GM21423 (cell line): ENCODE data around the gene ECI2.

Experiments used
- ATAC-seq: cut with Tn5 transposase; IDR thresholded peaks from one replicate; pipeline ENCODE4 v1.9.1; 2021; ENCODE audit warnings: mild to moderate bottlenecking, moderate library complexity; ENCODE audit not compliant: unreplicated experiment

Gene ECI2, protein sequence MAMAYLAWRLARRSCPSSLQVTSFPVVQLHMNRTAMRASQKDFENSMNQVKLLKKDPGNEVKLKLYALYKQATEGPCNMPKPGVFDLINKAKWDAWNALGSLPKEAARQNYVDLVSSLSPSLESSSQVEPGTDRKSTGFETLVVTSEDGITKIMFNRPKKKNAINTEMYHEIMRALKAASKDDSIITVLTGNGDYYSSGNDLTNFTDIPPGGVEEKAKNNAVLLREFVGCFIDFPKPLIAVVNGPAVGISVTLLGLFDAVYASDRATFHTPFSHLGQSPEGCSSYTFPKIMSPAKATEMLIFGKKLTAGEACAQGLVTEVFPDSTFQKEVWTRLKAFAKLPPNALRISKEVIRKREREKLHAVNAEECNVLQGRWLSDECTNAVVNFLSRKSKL

DNA sequence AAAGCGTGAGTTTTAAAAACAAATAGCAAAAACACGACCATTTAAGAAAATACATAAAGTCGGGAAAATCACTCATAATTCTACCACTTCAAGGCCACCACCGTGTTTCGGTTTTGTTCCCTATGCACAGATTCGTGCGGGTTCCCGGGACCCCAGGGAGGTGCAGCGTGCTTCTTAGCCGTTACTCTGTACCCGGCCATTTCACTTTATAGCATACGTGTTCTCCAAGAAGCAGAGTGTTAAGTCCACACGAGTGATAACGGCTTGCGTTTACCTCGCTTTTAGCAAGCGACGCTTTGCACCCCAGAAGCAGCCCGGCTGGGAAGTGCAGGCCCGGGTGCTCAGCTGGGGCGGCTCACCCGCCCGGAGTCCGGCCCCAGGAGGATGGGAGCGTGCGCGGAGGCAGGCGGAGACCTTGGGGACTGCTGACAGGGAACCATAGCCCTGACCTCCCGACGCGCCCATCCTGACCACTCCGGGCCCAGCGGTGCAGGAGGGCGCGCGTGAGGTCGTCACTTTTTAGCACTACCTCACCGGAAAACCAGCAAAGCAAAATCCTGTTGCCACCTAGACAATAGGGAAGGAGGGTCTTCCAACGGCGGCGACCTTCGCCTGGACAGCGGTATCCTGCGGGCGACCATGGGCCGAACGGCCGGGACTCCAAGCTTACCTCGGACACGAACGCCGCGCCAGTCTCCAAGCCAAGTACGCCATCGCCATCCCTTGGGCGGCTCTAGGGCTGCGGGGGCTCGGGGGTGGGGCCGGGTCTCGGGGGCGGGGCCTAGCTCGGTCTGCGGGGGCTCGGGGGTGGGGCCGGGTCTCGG, at the start of gene ECI2:
Gene ECI2, minus strand, starts transcription at position 735 of the 824 bp plus-strand sequence. Its CDS starts 15 bp downstream, at position 720.
- peak; percentile 42 for ATAC-seq

DNA sequence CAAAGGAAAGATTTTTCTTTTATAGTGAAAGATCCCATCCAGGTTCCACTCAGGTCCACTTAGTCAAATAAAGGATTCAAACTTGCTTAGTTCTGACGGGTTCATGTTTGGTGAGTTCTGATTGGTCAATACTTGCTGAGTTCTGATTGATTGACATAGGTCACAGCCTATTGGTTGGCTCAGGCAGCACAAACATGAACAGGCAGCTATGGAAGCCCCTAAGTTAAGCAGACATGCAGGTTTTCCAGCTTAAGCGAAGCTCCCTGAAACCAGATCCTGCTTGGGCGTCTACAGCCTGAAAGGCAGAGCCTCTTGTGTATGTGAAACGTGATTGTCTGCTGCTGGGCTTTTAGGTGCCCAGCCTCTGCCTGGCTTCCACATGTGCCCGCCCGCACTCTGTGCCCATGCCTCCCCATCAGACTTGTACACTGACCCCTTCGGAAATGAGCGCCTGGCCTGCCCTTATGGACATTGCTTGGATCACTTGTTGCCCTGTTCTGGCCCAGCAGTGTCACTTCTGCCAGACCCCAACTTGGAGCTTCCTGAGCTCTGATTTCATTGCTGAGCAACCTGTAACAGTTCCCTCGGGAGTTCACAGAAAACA, 45.4 kb upstream of the ECI2 start:
- ATAC-seq, result no peak

DNA sequence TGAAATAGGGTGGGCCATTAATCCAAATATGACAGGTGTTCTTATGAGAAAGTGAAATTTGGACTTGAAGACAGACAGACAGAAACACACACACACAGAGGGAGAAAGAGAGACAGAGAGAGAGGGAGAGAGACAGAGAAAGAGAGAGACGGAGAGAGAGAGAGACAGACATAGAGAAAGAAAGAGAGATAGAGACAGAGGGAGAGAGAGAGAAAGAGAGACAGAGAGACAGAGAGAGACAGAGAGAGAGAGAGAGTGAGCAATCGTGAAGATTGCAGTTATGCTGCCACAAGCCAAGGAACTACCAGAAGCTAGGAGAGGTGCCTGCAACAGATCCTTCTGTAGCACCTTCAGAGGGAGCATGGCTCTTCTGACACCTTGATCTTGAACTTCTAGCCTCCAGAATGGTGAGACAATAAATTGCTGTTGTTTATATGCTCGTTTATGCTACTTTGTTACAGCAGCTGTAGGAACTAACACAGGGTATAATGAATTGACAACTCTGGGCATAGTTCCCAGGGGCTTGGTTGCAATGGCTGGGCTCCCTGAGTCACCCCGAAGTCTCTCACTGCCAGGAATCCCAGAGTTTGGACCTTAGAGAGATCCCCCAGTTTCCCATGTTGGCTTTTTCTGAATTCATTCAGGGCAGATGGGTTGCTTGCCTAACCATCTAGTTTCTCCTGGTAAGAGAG, 44.7 kb upstream of the ECI2 start:
- no peak for ATAC-seq

DNA sequence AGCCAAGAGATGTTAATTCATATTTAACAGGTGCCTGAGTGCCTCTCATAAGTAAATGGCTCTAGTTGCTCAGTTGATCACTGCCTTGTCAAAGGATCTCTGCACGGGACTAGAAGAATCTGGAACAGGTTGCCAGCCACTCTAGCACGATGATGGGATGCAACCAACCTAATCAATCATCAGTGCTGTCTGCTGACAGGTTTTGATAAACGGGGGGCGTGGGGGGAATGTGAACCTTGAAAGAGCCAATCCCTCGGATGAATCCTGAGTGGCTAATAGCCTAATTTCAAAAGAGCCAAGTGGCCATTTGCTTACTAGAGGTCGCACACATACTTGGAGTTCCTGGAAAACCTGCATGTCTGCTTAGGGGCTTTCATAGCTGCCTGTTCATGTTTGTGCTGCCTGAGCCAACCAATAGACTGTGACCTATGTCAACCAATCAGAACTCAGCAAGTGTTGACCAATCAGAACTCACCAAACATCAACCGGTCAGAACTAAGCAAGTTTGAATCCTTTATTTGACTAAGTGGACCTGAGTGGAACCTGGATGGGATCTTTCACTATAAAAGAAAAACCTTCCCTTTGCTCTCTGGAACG, 43.5 kb upstream of the ECI2 start:
- no peak for ATAC-seq

DNA sequence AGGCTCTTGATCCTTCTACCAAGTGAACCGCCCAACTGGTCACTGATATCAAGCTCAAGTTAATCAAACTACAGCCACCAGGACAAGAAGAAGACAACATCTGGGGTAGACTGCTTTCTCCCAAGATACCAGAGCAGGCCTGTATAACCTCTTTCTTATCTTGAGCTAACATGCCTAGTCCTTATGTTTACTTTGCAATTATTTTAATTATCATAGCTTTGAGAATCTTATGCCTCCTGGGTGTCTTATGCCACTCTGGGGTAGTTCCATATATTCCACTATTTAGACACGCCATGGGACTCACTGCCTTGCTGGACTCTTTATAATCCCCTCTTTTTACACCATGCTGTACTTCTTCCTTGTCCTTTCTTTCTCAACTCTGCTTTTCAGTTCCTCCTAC, 41.5 kb upstream of the ECI2 start:
- ATAC-seq, result no peak

DNA sequence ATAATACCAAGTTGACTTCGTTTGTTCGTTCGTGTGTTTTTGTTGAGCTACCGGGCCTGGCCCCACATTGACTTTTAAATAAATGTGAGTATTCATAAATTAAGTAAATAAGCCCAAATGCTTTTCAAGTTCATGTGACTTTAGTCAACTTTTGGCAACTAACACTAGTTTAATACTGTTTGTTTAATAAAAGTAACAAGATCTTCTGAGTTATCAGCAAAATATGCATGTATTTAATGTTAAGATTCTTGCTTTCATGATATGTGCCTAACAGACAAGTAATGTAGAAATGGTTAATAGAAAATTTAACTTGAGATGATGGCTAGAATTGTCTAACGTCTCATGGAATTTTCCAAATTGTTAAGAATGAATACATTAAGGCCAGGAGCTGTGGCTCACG, 38.7 kb upstream of the ECI2 start:
- ATAC-seq, result no peak

DNA sequence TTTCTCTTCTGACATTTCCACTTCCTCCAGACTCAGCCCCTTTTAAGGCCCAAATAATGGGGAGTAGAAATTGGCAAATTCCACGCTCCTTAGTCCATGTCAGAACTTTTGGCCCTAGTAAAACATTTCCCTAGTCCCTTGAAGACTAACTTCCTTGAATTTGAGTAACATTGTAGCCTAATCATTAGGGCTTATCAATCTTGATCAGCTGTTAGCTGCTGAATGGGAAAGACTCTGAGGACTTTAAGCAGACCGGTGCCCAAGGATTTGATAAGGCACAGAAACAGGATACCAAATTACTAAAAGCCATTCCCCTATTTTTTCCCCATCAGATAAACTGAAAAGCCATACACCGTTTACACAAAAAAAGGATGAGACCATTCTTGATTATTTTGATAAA, 37.0 kb upstream of the ECI2 start:
- no peak for ATAC-seq

DNA sequence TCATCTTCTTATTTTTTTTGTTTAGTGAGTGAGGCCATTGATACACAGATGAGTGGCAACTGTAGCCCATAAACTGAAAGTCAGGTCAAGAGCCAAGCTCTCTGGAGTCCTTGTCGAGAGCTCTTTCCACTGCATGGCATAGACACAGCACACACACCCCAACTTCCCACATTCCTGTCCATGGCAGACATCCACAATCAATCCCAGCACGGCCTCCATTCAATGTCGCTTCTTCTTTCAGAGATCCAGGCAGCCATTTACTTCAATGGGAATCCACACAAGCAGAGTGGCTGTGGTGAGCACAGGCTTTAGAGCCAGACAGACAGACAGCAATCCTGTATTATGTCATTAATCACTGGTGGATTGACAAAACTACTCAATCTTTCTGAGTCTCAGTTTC, 34.9 kb upstream of the ECI2 start:
- no peak for ATAC-seq

DNA sequence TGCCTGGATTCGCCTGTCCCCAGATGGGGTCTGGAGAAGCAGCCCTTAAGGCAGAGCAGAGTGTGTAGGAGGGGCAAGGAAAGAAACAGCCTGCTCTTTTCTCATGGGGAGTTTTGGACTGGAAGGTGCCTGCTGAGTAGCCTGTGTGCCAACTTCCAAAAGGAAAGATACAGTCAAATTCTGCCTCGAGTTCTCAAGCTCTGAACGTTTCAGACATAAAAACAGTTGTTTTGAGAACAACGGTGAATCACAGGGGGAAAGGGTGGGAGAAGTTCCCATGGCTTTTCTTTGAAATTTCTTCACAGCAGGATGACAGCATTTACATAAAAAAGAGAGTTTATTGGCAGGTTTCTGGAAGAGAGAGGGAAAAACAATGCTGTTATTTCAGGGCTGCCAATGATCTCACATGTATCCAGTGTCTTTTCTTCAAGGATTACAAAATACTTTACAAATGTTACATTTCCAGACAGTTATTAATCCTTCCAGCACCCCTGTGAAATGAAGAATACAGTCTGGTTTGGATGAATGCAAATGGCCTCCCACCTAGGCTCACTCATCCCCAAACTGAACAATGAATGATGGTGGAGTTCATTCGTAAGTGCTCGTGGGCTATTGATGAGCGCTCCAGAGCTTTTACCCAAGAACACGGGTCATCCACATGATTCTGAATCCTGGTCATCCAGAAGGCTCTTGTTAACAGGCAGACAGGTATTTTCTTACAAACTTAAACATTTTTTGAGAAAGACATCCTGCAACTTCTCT, 33.8 kb upstream of the ECI2 start:
- ATAC-seq, result no peak

DNA sequence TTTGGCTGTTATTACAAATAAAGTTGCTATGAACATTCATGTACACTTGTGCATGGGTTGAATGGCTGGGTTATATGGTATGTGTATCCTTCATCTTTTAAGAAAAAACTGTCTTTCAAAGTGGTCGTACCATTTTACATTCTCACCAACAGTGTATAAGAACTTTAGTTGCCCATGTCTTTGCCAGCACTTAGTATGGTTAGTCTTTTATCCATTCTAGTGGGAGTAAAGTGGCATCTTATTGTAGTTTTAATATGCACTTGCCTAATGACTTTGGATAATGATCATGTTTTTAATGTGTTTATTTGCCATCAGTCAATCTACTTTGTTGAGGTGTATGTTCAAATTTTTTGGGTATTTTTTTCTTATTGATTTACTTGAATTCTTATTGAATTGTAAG, 32.5 kb upstream of the ECI2 start:
- ATAC-seq, result no peak

DNA sequence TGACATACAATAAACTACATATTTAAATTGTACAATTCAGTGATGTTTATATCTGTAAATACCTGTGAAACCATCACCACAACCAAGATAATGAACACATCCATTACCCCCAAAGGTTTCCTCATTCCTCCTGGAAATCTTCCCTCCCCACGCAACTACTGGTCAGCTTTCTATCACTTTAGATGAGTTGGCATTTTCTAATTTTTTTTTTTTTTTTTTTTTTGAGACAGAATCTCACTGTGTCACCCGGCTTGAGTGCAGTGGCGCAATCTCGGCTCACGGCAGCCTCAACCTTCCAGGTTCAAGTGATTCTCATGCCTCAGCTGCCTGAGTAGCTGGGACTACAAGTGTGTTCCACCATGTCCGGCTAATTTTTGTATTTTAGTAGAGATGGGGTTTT, 31.7 kb upstream of the ECI2 start:
- no peak for ATAC-seq

DNA sequence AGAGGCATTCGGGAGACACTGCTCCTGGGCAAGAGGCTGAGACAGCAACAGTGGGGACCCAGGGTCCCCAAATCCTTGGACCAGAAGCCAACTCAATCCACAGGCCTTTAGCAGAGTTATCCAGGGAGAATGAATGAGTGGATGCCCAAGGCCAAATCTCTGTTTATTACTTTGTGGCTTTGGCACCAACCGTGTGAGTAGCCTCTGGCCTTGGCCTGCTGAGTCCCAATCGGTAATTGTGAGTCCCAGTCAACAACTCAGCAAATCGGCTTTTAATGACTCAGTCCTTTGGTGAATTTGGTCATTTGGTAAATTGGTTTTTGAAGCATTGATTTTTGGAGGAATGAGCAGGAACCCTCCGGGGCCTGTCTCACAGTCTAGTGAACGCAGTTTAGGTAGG, 29.1 kb upstream of the ECI2 start:
- no peak for ATAC-seq

DNA sequence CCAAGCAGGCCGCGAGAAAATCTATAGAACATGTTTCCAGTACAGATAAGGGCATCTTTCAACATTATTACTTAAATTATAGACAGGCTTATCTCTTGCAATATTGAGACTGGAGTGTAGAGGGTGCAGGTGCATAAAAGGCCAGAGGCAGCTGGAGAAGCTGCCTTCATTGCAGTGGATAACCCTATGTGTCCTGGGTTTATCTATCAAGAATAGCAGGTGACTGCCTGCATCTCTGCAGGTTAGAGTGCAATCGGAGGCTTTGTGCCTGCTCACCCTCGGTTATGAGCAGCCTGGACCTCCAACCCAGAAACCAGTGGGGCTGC, 28.7 kb upstream of the ECI2 start:
- no peak for ATAC-seq

DNA sequence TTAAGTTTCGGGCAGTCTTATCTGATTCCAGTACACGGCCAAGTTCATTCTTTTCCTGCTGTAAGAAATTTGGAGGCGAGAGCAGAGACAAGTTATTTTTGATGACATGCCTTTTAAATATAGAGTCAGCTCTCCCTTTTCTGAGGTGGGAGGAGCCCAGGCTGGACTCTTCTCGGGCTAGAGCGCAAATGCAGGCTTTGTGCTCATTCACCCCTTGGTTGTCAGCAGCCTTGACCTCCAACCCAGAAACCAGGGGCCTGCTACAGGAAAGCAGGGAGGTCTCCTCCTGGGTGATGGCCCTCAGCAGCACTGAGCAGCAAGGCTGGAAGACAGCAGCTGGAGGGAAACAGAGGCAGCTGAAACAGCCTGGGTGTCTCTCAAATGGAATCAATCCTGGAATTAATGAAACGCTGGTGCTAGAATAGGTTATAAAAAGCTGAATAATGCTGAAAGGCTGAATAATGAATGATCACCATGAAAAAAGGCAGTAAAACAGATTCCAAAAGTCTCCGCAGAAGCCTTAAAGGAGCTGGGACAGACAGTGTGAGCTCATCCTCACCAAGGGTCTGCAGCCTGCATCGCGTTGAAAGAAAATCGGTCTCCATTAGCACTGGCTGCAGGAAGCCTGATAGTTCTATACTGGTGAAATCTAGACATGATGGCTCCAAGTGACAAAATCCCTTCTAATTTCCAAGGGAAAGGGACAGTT, 28.2 kb upstream of the ECI2 start:
- no peak for ATAC-seq

DNA sequence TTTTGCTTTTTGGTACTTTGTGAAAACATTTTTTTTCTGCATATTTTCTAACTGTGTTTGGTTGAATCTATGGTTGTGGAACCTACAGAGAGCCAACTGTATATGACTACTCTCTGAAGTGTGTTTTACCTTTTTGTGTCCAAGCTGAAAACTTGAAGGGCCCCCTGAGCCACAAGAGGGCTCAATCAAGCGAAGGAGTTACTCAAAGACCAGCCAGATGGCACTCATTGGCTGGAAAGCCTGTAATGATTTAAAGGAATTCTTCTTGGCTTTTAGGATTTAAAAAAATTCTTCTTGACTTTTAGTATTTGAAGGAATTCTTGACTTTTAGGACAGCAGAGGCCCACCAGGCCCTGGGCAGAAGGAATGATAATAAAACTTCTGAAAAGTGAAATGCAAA, 27.0 kb upstream of the ECI2 start:
- no peak for ATAC-seq

DNA sequence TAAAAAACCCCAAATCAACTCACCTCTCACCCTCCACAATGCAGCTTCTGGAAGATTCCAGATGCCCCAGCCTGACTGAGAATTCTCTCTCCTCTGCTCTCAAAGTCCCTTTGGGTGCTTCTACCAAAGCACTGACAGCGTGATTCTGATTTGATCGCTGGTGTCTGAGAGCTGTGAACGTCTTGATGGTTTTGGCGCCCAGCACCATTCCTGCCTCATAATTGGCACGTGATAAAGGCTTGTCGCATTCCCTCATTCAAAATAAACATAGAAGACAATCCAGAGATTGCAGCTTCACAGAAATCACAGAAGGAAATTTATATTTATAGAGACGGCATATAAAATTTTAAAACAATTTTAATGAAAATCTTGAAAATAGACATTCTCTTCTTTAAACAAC, 24.1 kb upstream of the ECI2 start:
- ATAC-seq, result no peak

DNA sequence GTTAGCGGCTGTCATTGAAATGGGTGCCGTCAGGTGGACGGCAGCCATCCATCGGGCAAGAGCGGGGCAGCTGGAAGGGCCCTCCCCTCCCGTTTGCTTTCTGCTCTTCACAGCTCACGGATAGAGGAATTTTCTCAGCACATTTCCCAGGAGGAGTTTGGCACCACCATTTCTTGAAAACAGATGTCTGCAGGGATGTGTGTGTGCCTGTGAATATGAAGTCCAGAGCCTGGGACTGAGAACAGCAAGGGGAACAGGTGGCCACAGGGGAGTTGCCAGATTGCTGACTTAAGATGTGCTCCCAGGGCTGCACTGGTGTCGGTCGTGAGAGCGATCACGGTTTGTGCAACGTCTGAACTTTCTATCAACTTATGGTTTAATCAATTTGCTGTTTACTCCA, 22.1 kb upstream of the ECI2 start:
- no peak for ATAC-seq

DNA sequence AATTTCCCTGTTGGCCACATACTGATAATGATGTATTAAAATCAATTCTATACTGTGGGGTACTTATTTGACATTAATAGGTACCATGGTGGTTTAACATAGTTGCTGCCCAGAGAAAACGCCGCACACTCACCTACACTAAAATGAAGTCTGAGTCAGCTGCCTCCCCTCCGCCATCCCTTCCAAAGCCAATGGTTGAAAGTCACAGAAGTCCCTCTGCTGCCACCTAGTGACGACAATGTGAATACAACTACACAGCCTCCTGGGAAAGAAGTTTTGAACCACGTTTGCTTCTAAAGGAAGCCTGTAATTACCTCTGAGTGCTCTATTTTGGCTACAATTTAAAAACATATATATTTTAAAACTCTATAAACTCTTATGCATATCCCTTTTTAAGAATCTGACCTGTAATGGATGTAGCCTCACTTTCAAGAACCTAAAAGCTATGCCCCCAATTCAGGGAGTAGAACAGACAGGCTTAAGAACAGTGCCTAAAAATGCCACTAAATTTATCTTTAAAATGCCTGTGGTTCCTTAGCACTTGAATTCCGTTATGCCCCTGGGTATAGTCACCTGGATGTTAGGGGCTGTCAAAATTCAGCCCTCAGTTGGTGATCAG, 20.6 kb upstream of the ECI2 start:
- peak; percentile 87 for ATAC-seq

DNA sequence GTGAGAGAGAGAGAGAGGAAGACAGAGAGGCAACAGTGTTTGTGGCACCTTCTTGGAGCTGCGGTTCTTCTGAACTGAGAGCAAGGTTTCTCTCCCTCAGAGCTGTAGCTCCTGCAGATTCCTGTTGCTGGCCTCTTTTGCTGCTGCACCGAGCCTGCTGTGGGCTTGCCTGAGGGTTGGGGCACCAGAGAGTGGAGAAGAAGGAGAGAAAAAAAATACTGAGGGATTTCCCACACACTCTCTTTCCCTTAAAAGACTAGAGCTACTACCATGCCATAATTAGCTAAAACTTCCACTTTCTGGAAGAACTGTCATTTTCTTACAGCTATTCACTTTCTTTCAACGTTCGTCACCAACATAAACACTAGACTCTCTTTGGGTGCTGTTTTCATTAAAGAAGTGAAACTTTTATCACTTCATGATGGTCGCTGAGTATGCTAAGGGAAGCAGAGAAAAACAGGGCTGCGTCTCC, 18.2 kb upstream of the ECI2 start:
- no peak for ATAC-seq
